Suprapubic skin (tissue), 3 donors: Measurements from ENCODE around the gene RPP25L.

Source experiments
- CTCF ChIP-seq, 2 donors: fragments of 200-600 bp in 1 of 2; fragments of 450-650 bp in 1 of 2; sonication (generic) in 1 of 2; IDR thresholded peaks; one replicate each; pipeline ENCODE4 v1.5.1; 2016 to 2019; ENCODE audit warnings: antibody characterized with exemption in 2 of 2, mild to moderate bottlenecking in 1 of 2, moderate library complexity in 1 of 2
- POLR2A ChIP-seq, 2 donors: fragments of 450-650 bp; IDR thresholded peaks; one replicate each; pipeline ENCODE4 v1.6.1; 2017; ENCODE audit warnings: antibody characterized with exemption in 2 of 2, mild to moderate bottlenecking in 2 of 2, moderate library complexity in 2 of 2

- no peak for TF ChIP-seq POLR2A (IDR thresholded peaks at IDR 0.05)
- no peak for TF ChIP-seq CTCF (IDR thresholded peaks at IDR 0.05)
These were observed 48.6 kb downstream of the RPP25L start for GRCh38 chr9:34563262-34563661.
